CD14-positive monocyte (primary cell): Measurements from ENCODE around the gene BAIAP3. TPM values are rescaled to one million over a fixed set of nuclear protein-coding genes. Genes with fewer than 3 reads are reported as not detected.

Experiments used
- DNase-seq, 3 donors: peaks; one replicate each; pipeline ENCODE4 v3.0.0-alpha.2; 2011 to 2022
- H2AFZ ChIP-seq: 2 replicates; pipeline ENCODE4 v1.6.0; 2012; ENCODE audit warnings: mild to moderate bottlenecking, low read depth, low read length, inconsistent platforms; ENCODE audit not compliant: insufficient read depth, poor library complexity, severe bottlenecking
- H3K27ac ChIP-seq, 2 donors: 1 replicate in 1 of 2; 2 replicates in 1 of 2; pipeline ENCODE4 v1.5.1; 2012 to 2013; ENCODE audit warnings: low read length in 2 of 2, control low read depth in 1 of 2, inconsistent platforms in 1 of 2, low read depth in 1 of 2, mild to moderate bottlenecking in 1 of 2
- H3K27me3 ChIP-seq, 2 donors: one replicate each; pipeline versions ENCODE4 v1.6.0 to v1.6.1; 2011 to 2013; ENCODE audit warnings: low read length in 2 of 2; ENCODE audit not compliant: control insufficient read depth in 2 of 2, insufficient read depth in 2 of 2
- H3K36me3 ChIP-seq, 2 donors: replicated peaks in 1 of 2; 1 replicate in 1 of 2; 2 replicates in 1 of 2; pipeline versions ENCODE4 v1.5.1 to v1.6.1; 2012 to 2013; ENCODE audit warnings: low read length in 2 of 2, control low read depth in 1 of 2, inconsistent platforms in 1 of 2, mild to moderate bottlenecking in 1 of 2; ENCODE audit not compliant: insufficient read depth in 2 of 2, control insufficient read depth in 1 of 2
- H3K4me1 ChIP-seq, 2 donors: 1 replicate in 1 of 2; 2 replicates in 1 of 2; pipeline versions ENCODE4 v1.5.1 to v1.6.1; 2012 to 2013; ENCODE audit warnings: low read length in 2 of 2, control low read depth in 1 of 2, inconsistent platforms in 1 of 2, mild to moderate bottlenecking in 1 of 2, moderate library complexity in 1 of 2; ENCODE audit not compliant: insufficient read depth in 2 of 2, control insufficient read depth in 1 of 2
- H3K4me2 ChIP-seq: replicated peaks from 2 replicates; pipeline ENCODE3; 2012; ENCODE audit warnings: low read length, moderate library complexity, mild to moderate bottlenecking; ENCODE audit not compliant: poor library complexity, severe bottlenecking; ENCODE audit errors: extremely low read depth
- H3K4me3 ChIP-seq, 3 experiments: fragments of 200-600 bp in 1 of 3; sonication (generic) in 1 of 3; replicated peaks in 1 of 3; 1 replicate in 2 of 3; 2 replicates in 1 of 3; pipeline ENCODE4 v1.5.1; 2011 to 2013; ENCODE audit warnings: low read length in 3 of 3, mild to moderate bottlenecking in 3 of 3, control low read depth in 2 of 3, low read depth in 2 of 3, inconsistent platforms in 1 of 3, moderate library complexity in 1 of 3
- H3K79me2 ChIP-seq: 2 replicates; pipeline ENCODE4 v1.6.0; 2012; ENCODE audit warnings: mild to moderate bottlenecking, control low read depth, inconsistent platforms, low read length, moderate library complexity; ENCODE audit not compliant: insufficient read depth
- H3K9ac ChIP-seq: 2 replicates; pipeline ENCODE4 v1.6.0; 2017; ENCODE audit warnings: low read length, mild to moderate bottlenecking; ENCODE audit not compliant: insufficient read depth, poor library complexity, severe bottlenecking
- H3K9me3 ChIP-seq, 2 donors: replicated peaks in 1 of 2; 1 replicate in 1 of 2; 2 replicates in 1 of 2; pipeline versions ENCODE4 v1.5.1 to v1.6.1; 2012 to 2013; ENCODE audit warnings: low read length in 2 of 2, control low read depth in 1 of 2; ENCODE audit not compliant: control insufficient read depth in 1 of 2, insufficient read depth in 1 of 2
- H4K20me1 ChIP-seq: 2 replicates; pipeline ENCODE4 v1.6.0; 2012; ENCODE audit warnings: mild to moderate bottlenecking, low read length, control low read depth, moderate library complexity; ENCODE audit not compliant: insufficient read depth
- H3K27ac Mint-ChIP-seq, 7 donors: one replicate each; pipeline ENCODE4 v1.8.0; 2020; ENCODE audit warnings: mild to moderate bottlenecking in 7 of 7, mixed read lengths in 7 of 7, moderate library complexity in 6 of 7, inconsistent platforms in 2 of 7
- H3K27me3 Mint-ChIP-seq, 3 donors: one replicate each; pipeline ENCODE4 v1.8.0; 2021 to 2022; ENCODE audit warnings: low read depth in 3 of 3, mild to moderate bottlenecking in 3 of 3, mixed read lengths in 3 of 3, moderate library complexity in 3 of 3, inconsistent platforms in 1 of 3
- H3K36me3 Mint-ChIP-seq, 2 donors: one replicate each; pipeline ENCODE4 v1.8.0; 2020; ENCODE audit warnings: mixed read lengths in 2 of 2, inconsistent platforms in 1 of 2, mild to moderate bottlenecking in 1 of 2
- H3K4me1 Mint-ChIP-seq: one replicate; pipeline ENCODE4 v1.8.0; 2020; ENCODE audit warnings: mild to moderate bottlenecking, mixed read lengths
- H3K4me3 Mint-ChIP-seq, 2 donors: one replicate each; pipeline ENCODE4 v1.8.0; 2020; ENCODE audit warnings: mild to moderate bottlenecking in 2 of 2, mixed read lengths in 2 of 2, moderate library complexity in 1 of 2
- H3K9me3 Mint-ChIP-seq, 7 donors: one replicate each; pipeline ENCODE4 v1.8.0; 2020 to 2022; ENCODE audit warnings: mixed read lengths in 7 of 7, mild to moderate bottlenecking in 6 of 7, moderate library complexity in 6 of 7, inconsistent platforms in 2 of 7
- CTCF ChIP-seq: fragments of 200-600 bp; IDR thresholded peaks from one replicate; pipeline ENCODE4 v1.8.0; 2022; ENCODE audit warnings: antibody characterized with exemption, mild to moderate bottlenecking
- WGBS: methylation state at CpG from one replicate; pipeline ENCODE4 v1.1.5; 2013; ENCODE audit warnings: missing lambda C conversion rate; ENCODE audit not compliant: insufficient coverage; 5-methylcytosine and 5-hydroxymethylcytosine counted together
- intact Hi-C, 2 donors: fragments of 100-400 bp; cut with micrococcal nuclease; formaldehyde crosslinking; loops; one replicate each; pipeline versions ENCODE4 v1.15.0 to v1.15.1; 2023
- polyA plus RNA-seq, 3 donors: library from polyadenylated mRNA; depleted of rRNA in 1 of 3; unstranded in 2 of 3; stranded (reverse) in 1 of 3; fragments of 300-500 nt in 2 of 3; fragments of >200 nt in 1 of 3; fragmentation: Illumina TruSeq in 2 of 3; gene quantifications; 1 replicate in 2 of 3; 2 replicates in 1 of 3; pipeline ENCODE4 v1.2.3, GENCODE V29; 2012 to 2021

The BAIAP3 gene
- polyA plus RNA-seq, 3 donors = 1.0 TPM; not detected in 2

- peak; percentile 37 to 55 (median 44) for DNase-seq
- no peak for TF ChIP-seq CTCF
- no peaks in the 10 kb centered on the region for H3K79me2 ChIP-seq
- H3K36me3 ChIP-seq = no peaks in the 10 kb centered on the region
- WGBS = 4% methylated on average over 28 of the region's 34 CpGs
- Mint-ChIP-seq H3K27me3 (peaks cover 46 to 65% (median 57%) of the 10 kb centered on the region in 3 donors), H3K4me1 (peaks cover 17% of the 10 kb centered on the region), H3K36me3 (peaks cover 0 to 2% of the 10 kb centered on the region in 2 donors), H3K4me3 (peak overlapping the region; percentile 27 to 82), H3K9me3 (peaks cover 0 to 32% (median 11%) of the 10 kb centered on the region in 7 donors), H3K27ac (peak overlapping the region in 2 of 7 donors; percentile 36 to 50)
- intact Hi-C loops = no loop called here
- no peak overlapping the region for H3K27ac ChIP-seq
- peaks cover 42 to 58% of the 10 kb centered on the region in 2 donors for H3K27me3 ChIP-seq
- peaks cover 2% of the 10 kb centered on the region for H4K20me1 ChIP-seq
- H2AFZ ChIP-seq = peak overlapping the region; percentile 50
- peak overlapping the region; percentile 47 for H3K4me2 ChIP-seq
- peak overlapping the region in 1 of 3 experiments; percentile 38 for H3K4me3 ChIP-seq
- peaks cover 5 to 11% of the 10 kb centered on the region in 2 donors for H3K9me3 ChIP-seq
- peaks cover 13 to 32% of the 10 kb centered on the region in 2 donors for H3K4me1 ChIP-seq
- H3K9ac ChIP-seq = no peak overlapping the region
Measured at GRCh38 chr16:1331712-1332617, 1.5 kb upstream of the BAIAP3 start.

GRCh38 chr16:1332618-1333148, 762 bp upstream of the BAIAP3 start:
- Mint-ChIP-seq H3K9me3 (peaks cover 0 to 32% (median 11%) of the 10 kb centered on the region in 7 donors), H3K36me3 (peaks cover 0 to 2% of the 10 kb centered on the region in 2 donors), H3K4me3 (peak overlapping the region; percentile 56 to 82), H3K4me1 (peaks cover 17% of the 10 kb centered on the region), H3K27me3 (peaks cover 50 to 69% (median 61%) of the 10 kb centered on the region in 3 donors), H3K27ac (peak overlapping the region in 2 of 7 donors; percentile 50)
- Histone ChIP-seq H3K9ac (no peak overlapping the region), H3K4me1 (peaks cover 13 to 32% of the 10 kb centered on the region in 2 donors), H2AFZ (no peak overlapping the region), H3K79me2 (no peaks in the 10 kb centered on the region), H3K9me3 (peaks cover 5 to 11% of the 10 kb centered on the region in 2 donors), H3K4me3 (peak overlapping the region in 1 of 3 experiments; percentile 54), H3K27ac (no peak overlapping the region), H3K36me3 (no peaks in the 10 kb centered on the region), H4K20me1 (no peaks in the 10 kb centered on the region), H3K4me2 (peak overlapping the region; percentile 69), H3K27me3 (peaks cover 42 to 59% of the 10 kb centered on the region in 2 donors)
- intact Hi-C loops = no loop called here
- TF ChIP-seq CTCF = no peak
- WGBS = 10% methylated on average over 26 of the region's 26 CpGs
- DNase-seq = no peak
